ENCODE measurements around the gene EMX1.

GRCh38 chr2:72969706-72970105 lies 52.4 kb downstream of the EMX1 start:
- no peak for TF ChIP-seq EZH2phosphoT487 (IDR thresholded peaks at IDR 0.05; ENCODE audit: insufficient read depth, low read depth)
- no peak for TF ChIP-seq EZH2 (IDR thresholded peaks at IDR 0.05; ENCODE audit: insufficient read depth, poor library complexity, severe bottlenecking)
